GM13976 (cell line): ENCODE measurements around the gene PCDHB1.

Experiments used
- DNase-seq: peaks from one replicate; pipeline ENCODE4 v3.0.0; 2012; ENCODE audit warnings: low spot score
- CTCF ChIP-seq: IDR thresholded peaks from 2 replicates; pipeline ENCODE4 v1.5.1; 2012; ENCODE audit warnings: borderline replicate concordance, mild to moderate bottlenecking; ENCODE audit not compliant: insufficient read depth; ENCODE audit errors: extremely low read depth, missing control alignments, control extremely low read depth
- in situ Hi-C: fragments of 300-500 bp; cut with MboI; formaldehyde crosslinking; loops from one replicate; pipeline ENCODE4 v1.12.0; 2022; ENCODE audit warnings: low sequenced_read_pairs, mixed read lengths, inconsistent platforms; ENCODE audit not compliant: unreplicated experiment

Gene PCDHB1

GRCh38 chr5:141050622-141051520 is at the start of gene PCDHB1:
TSS of gene PCDHB1 (plus strand) at chr5:141051374. CDS start at chr5:141051471, 97 bp downstream.
- no peak for TF ChIP-seq CTCF
- DNase-seq = no peak
- in situ Hi-C loops = no loop called here

GRCh38 chr5:141001446-141001843 is 49.7 kb upstream of the PCDHB1 start:
- no peak for TF ChIP-seq CTCF
- in situ Hi-C loops = no loop called here
- DNase-seq = no peak

GRCh38 chr5:141001844-141002604 is 49.1 kb upstream of the PCDHB1 start:
- TF ChIP-seq CTCF = no peak
- DNase-seq = no peak
- in situ Hi-C loops = no loop called here

GRCh38 chr5:141002605-141002965 is 48.6 kb upstream of the PCDHB1 start:
- in situ Hi-C loops = no loop called here
- TF ChIP-seq CTCF = no peak
- no peak for DNase-seq

GRCh38 chr5:141003031-141003430 is 48.1 kb upstream of the PCDHB1 start:
- in situ Hi-C loops = no loop called here
- DNase-seq = no peak
- TF ChIP-seq CTCF = no peak

GRCh38 chr5:141003791-141004611 is 47.2 kb upstream of the PCDHB1 start:
- no peak for DNase-seq
- no peak for TF ChIP-seq CTCF
- in situ Hi-C loops = no loop called here
